HEK293 (cell line): ENCODE data around the gene TMEM134.

Source experiments
- CTCF ChIA-PET: fragments of 350-600 bp; formaldehyde crosslinking; extraction: SDS; loops from one replicate; lab custom pipeline; 2021; ENCODE audit warnings: antibody characterized with exemption; lab: Yijun Ruan, JAX
- POLR2A ChIA-PET: fragments of 300-600 bp; formaldehyde crosslinking; extraction: SDS; loops from one replicate; lab custom pipeline; 2020; ENCODE audit warnings: antibody characterized with exemption, inconsistent platforms; lab: Yijun Ruan, JAX
- H3K27ac ChIP-seq: fragments of 200-500 bp; sonication (Bioruptor generic); 2 replicates; pipeline ENCODE4 v1.5.1; 2014; ENCODE audit warnings: low read depth, low read length, control low read depth, inconsistent platforms; ENCODE audit errors: extremely low read depth
- H3K36me3 ChIP-seq, 2 experiments: fragments of 200-500 bp in 1 of 2; sonication (Bioruptor generic) in 1 of 2; 1 replicate in 1 of 2; 2 replicates in 1 of 2; pipeline ENCODE4 v1.5.1; 2014 to 2017; ENCODE audit warnings: inconsistent platforms in 2 of 2, low read length in 2 of 2; ENCODE audit not compliant: control insufficient read depth in 2 of 2, insufficient read depth in 1 of 2
- H3K4me1 ChIP-seq: fragments of 200-500 bp; sonication (Bioruptor generic); 2 replicates; pipeline ENCODE4 v1.5.1; 2014; ENCODE audit warnings: mild to moderate bottlenecking, low read length, inconsistent platforms; ENCODE audit not compliant: control insufficient read depth, insufficient read depth
- H3K4me3 ChIP-seq: 2 replicates; pipeline ENCODE4 v1.5.1; 2011; ENCODE audit warnings: low read depth, mild to moderate bottlenecking, control low read depth, low read length, moderate library complexity
- H3K9me3 ChIP-seq: fragments of 200-500 bp; sonication (Bioruptor generic); 2 replicates; pipeline ENCODE4 v1.5.1; 2014; ENCODE audit warnings: low read depth, low read length, inconsistent platforms; ENCODE audit not compliant: control insufficient read depth, insufficient read depth
- KLF16 ChIP-seq: fragments of 450-650 bp; formaldehyde crosslinking; IDR thresholded peaks from 2 replicates; pipeline ENCODE4 v1.5.1; 2017; ENCODE audit warnings: missing biosample characterization, missing genetic modification characterization
- MEIS1 ChIP-seq: sonication (generic); formaldehyde crosslinking; IDR thresholded peaks from 2 replicates; pipeline ENCODE4 v1.8.1; 2022; ENCODE audit warnings: missing genetic modification reagents, mild to moderate bottlenecking, borderline replicate concordance
- PRDM4 ChIP-seq: fragments of 450-650 bp; formaldehyde crosslinking; IDR thresholded peaks from 2 replicates; pipeline ENCODE4 v1.5.1; 2017; ENCODE audit warnings: missing biosample characterization, missing genetic modification characterization
- REPIN1 ChIP-seq: fragments of 450-650 bp; formaldehyde crosslinking; IDR thresholded peaks from 2 replicates; pipeline ENCODE4 v1.5.1; 2017; ENCODE audit warnings: missing biosample characterization, missing genetic modification characterization, low read depth
- ZEB2 ChIP-seq: fragments of 450-650 bp; formaldehyde crosslinking; IDR thresholded peaks from 2 replicates; pipeline ENCODE4 v1.5.1; 2016; ENCODE audit warnings: missing biosample characterization, missing genetic modification characterization
- ZNF112 ChIP-seq: fragments of 450-650 bp; formaldehyde crosslinking; IDR thresholded peaks from 2 replicates; pipeline ENCODE4 v1.5.0; 2017; ENCODE audit warnings: missing biosample characterization, missing genetic modification characterization
- ZNF133 ChIP-seq: fragments of 450-650 bp; formaldehyde crosslinking; IDR thresholded peaks from 2 replicates; pipeline ENCODE4 v1.5.1; 2016; ENCODE audit warnings: missing biosample characterization, missing genetic modification characterization
- ZNF146 ChIP-seq: fragments of 450-650 bp; formaldehyde crosslinking; IDR thresholded peaks from 2 replicates; pipeline ENCODE4 v1.5.1; 2016; ENCODE audit warnings: missing biosample characterization, missing genetic modification characterization
- ZNF239 ChIP-seq: fragments of 450-650 bp; formaldehyde crosslinking; IDR thresholded peaks from 2 replicates; pipeline ENCODE4 v1.5.1; 2016; ENCODE audit warnings: missing biosample characterization, missing genetic modification characterization
- ZNF426 ChIP-seq: fragments of 450-650 bp; formaldehyde crosslinking; IDR thresholded peaks from 2 replicates; pipeline ENCODE4 v1.5.1; 2017; ENCODE audit warnings: missing biosample characterization, missing genetic modification characterization, mild to moderate bottlenecking, inconsistent platforms, moderate library complexity
- ZNF449 ChIP-seq: fragments of 450-650 bp; formaldehyde crosslinking; IDR thresholded peaks from 2 replicates; pipeline ENCODE4 v1.5.1; 2017; ENCODE audit warnings: missing biosample characterization, mild to moderate bottlenecking, missing genetic modification characterization, moderate library complexity
- ZNF658 ChIP-seq: fragments of 450-650 bp; formaldehyde crosslinking; IDR thresholded peaks from 2 replicates; pipeline ENCODE4; 2016; ENCODE audit warnings: missing biosample characterization, missing genetic modification characterization
- TF ChIP-seq, protein P1 (sequence below): fragments of 450-650 bp; IDR thresholded peaks from 2 replicates; pipeline ENCODE4 v1.5.1; 2018; ENCODE audit warnings: missing biosample characterization, missing genetic modification characterization
- TF ChIP-seq, protein P2 (sequence below): fragments of 450-650 bp; formaldehyde crosslinking; IDR thresholded peaks from 2 replicates; pipeline ENCODE4 v1.5.1; 2016; ENCODE audit warnings: missing biosample characterization, missing genetic modification characterization, low read depth
- TF ChIP-seq, protein P3 (sequence below): fragments of 450-650 bp; formaldehyde crosslinking; IDR thresholded peaks from 2 replicates; pipeline ENCODE4 v1.5.1; 2016; ENCODE audit warnings: missing biosample characterization, missing genetic modification characterization
- TF ChIP-seq, protein P4 (sequence below): fragments of 450-650 bp; formaldehyde crosslinking; IDR thresholded peaks from 2 replicates; pipeline ENCODE4 v1.5.1; 2016; ENCODE audit warnings: missing biosample characterization, missing genetic modification characterization

The TMEM134 gene

DNA sequence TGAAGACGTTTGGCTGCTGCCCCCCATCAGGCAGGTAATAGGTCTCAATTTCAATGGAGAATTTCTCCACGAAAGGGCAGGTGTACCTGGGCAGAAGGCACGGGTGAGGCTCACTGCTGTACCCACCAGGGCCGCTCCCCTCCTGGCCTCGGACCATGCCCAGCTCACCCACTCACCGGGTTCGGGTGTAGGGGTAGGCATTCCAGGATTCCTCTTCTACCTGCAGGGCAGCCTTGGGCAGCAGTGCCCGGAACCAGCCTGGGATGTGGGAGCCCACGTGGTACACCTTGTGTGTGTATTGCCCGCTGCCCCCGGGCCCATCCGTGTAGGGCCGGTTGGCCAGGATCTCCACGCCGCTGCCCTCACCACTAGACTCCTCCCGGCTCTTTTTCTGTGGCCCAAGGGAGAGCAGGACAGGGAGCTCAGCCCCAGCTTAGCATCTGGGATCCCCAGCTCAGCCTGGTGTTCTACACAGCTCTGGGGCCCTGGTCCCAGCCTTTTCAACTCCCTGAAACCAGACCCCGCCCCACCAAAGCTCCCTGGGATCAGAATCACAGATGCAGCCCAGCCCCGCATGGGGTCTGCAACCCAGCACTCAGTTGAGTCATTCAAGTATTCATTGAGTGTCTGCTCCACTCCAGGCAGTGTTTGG, 33.4 kb upstream of the TMEM134 start (continued):
- TF ChIP-seq MEIS1, result no peak

- ChIA-PET CTCF (interaction anchor here (0.6 kb wide), 1 partner anchor 32 kb away, joined by 3 read pairs; no protein-coding TSS in a partner anchor), POLR2A (no interaction called here)
- TF ChIP-seq ZNF133 (tag by site-specific recombination), result no peak
- no peak for TF ChIP-seq ZNF239 (tag by site-specific recombination)
- no peak for TF ChIP-seq KLF16 (tag by site-specific recombination)
- TF ChIP-seq PRDM4, result no peak
- no peak for TF ChIP-seq ZNF146 (tag by site-specific recombination)
- TF ChIP-seq ZNF426 (tag by site-specific recombination), result no peak
- TF ChIP-seq, protein P1, sequence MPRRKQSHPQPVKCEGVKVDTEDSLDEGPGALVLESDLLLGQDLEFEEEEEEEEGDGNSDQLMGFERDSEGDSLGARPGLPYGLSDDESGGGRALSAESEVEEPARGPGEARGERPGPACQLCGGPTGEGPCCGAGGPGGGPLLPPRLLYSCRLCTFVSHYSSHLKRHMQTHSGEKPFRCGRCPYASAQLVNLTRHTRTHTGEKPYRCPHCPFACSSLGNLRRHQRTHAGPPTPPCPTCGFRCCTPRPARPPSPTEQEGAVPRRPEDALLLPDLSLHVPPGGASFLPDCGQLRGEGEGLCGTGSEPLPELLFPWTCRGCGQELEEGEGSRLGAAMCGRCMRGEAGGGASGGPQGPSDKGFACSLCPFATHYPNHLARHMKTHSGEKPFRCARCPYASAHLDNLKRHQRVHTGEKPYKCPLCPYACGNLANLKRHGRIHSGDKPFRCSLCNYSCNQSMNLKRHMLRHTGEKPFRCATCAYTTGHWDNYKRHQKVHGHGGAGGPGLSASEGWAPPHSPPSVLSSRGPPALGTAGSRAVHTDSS, result no peak
- no peak for TF ChIP-seq ZNF449
- TF ChIP-seq, protein P2, sequence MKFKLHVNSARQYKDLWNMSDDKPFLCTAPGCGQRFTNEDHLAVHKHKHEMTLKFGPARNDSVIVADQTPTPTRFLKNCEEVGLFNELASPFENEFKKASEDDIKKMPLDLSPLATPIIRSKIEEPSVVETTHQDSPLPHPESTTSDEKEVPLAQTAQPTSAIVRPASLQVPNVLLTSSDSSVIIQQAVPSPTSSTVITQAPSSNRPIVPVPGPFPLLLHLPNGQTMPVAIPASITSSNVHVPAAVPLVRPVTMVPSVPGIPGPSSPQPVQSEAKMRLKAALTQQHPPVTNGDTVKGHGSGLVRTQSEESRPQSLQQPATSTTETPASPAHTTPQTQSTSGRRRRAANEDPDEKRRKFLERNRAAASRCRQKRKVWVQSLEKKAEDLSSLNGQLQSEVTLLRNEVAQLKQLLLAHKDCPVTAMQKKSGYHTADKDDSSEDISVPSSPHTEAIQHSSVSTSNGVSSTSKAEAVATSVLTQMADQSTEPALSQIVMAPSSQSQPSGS (tag by site-specific recombination), result no peak
- TF ChIP-seq ZNF112 (tag by site-specific recombination), result no peak
- TF ChIP-seq ZEB2, result no peak
- no peak for TF ChIP-seq ZNF658 (tag by site-specific recombination)
- TF ChIP-seq, protein P3, sequence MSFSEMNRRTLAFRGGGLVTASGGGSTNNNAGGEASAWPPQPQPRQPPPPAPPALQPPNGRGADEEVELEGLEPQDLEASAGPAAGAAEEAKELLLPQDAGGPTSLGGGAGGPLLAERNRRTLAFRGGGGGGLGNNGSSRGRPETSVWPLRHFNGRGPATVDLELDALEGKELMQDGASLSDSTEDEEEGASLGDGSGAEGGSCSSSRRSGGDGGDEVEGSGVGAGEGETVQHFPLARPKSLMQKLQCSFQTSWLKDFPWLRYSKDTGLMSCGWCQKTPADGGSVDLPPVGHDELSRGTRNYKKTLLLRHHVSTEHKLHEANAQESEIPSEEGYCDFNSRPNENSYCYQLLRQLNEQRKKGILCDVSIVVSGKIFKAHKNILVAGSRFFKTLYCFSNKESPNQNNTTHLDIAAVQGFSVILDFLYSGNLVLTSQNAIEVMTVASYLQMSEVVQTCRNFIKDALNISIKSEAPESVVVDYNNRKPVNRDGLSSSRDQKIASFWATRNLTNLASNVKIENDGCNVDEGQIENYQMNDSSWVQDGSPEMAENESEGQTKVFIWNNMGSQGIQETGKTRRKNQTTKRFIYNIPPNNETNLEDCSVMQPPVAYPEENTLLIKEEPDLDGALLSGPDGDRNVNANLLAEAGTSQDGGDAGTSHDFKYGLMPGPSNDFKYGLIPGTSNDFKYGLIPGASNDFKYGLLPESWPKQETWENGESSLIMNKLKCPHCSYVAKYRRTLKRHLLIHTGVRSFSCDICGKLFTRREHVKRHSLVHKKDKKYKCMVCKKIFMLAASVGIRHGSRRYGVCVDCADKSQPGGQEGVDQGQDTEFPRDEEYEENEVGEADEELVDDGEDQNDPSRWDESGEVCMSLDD (tag by site-specific recombination), result no peak
- TF ChIP-seq REPIN1, result no peak
- TF ChIP-seq, protein P4, sequence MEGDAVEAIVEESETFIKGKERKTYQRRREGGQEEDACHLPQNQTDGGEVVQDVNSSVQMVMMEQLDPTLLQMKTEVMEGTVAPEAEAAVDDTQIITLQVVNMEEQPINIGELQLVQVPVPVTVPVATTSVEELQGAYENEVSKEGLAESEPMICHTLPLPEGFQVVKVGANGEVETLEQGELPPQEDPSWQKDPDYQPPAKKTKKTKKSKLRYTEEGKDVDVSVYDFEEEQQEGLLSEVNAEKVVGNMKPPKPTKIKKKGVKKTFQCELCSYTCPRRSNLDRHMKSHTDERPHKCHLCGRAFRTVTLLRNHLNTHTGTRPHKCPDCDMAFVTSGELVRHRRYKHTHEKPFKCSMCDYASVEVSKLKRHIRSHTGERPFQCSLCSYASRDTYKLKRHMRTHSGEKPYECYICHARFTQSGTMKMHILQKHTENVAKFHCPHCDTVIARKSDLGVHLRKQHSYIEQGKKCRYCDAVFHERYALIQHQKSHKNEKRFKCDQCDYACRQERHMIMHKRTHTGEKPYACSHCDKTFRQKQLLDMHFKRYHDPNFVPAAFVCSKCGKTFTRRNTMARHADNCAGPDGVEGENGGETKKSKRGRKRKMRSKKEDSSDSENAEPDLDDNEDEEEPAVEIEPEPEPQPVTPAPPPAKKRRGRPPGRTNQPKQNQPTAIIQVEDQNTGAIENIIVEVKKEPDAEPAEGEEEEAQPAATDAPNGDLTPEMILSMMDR (tag by site-specific recombination), result no peak
- no peak overlapping the region for H3K27ac ChIP-seq
- H3K4me3 ChIP-seq, result no peak overlapping the region
- H3K9me3 ChIP-seq, result no peaks in the 10 kb centered on the region
- no peaks in the 10 kb centered on the region for H3K4me1 ChIP-seq
- H3K36me3 ChIP-seq, result peaks cover 0 to 61% of the 10 kb centered on the region in 2 experiments; a peak in 1 of 3 replicates
Measured at GRCh38 chr11:67501854-67502253, 32.8 kb upstream of the TMEM134 start.
